ENCODE measurements around the gene FAIM2.

DNA sequence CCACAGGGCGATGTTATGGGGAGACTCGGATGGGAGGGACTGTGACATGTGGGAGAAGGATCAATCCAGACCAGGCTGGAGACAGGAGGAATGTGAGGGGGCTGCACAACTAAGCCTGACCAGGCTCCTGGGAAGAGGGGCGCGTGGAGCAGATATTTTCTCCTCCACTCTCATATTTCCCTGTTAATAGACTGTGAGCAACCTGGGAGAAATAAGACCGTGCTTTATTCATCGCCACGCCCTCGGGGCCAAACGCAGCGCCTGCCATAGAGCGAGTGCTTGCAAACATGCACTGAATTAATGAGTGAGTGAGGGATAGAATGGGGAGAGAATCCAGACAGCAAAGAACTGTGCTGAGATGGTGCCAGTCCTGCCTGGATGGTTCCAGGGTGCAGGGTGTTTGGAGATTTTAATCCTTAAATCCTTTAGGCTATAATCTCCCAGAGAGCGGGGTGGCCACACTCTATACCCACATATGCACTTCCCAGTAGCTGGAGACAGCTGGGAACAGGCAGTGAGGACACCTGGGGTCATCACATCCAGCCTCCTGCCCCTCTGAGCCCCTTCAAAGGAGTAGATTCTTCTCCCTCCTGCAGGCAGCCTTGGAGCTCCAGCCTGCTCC is 13.6 kb upstream of the FAIM2 start:
- TF ChIP-seq, protein P1, sequence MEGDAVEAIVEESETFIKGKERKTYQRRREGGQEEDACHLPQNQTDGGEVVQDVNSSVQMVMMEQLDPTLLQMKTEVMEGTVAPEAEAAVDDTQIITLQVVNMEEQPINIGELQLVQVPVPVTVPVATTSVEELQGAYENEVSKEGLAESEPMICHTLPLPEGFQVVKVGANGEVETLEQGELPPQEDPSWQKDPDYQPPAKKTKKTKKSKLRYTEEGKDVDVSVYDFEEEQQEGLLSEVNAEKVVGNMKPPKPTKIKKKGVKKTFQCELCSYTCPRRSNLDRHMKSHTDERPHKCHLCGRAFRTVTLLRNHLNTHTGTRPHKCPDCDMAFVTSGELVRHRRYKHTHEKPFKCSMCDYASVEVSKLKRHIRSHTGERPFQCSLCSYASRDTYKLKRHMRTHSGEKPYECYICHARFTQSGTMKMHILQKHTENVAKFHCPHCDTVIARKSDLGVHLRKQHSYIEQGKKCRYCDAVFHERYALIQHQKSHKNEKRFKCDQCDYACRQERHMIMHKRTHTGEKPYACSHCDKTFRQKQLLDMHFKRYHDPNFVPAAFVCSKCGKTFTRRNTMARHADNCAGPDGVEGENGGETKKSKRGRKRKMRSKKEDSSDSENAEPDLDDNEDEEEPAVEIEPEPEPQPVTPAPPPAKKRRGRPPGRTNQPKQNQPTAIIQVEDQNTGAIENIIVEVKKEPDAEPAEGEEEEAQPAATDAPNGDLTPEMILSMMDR (IDR thresholded peaks at IDR 0.05 in 2 of 3, conservative IDR thresholded peaks at IDR 0.05 in 1 of 3; ENCODE audit: control insufficient read depth in 2 of 3, extremely low read depth in 1 of 3, insufficient read depth in 1 of 3, low read depth in 3 of 3, low read length in 3 of 3), result no peak
- TF ChIP-seq DPF2 (IDR thresholded peaks at IDR 0.05) (no peak), POLR2AphosphoS5 (IDR thresholded peaks at IDR 0.05; ENCODE audit: low read length) (no peak)

Measured in GM12878 (cell line).